ENCODE data around the gene RFLNA.

RFLNA gene

GRCh38 chr12:124283326-124283725 lies 11.6 kb upstream of the RFLNA start:
- no peak overlapping the region for H3K27ac ChIP-seq
- TF ChIP-seq CTCF (conservative IDR thresholded peaks at IDR 0.05): no peak

GRCh38 chr12:124284368-124284767 lies 10.5 kb upstream of the RFLNA start:
- H3K27ac ChIP-seq: no peak overlapping the region
- TF ChIP-seq CTCF (conservative IDR thresholded peaks at IDR 0.05) (no peak), ZFX (IDR thresholded peaks at IDR 0.05) (no peak)

GRCh38 chr12:124286414-124286813 lies 8.5 kb upstream of the RFLNA start:
- H3K27ac ChIP-seq: no peak overlapping the region
- TF ChIP-seq CTCF (conservative IDR thresholded peaks at IDR 0.05) (no peak), ZFX (IDR thresholded peaks at IDR 0.05) (no peak)

- TF ChIP-seq ZFX (IDR thresholded peaks at IDR 0.05) (no peak), CTCF (conservative IDR thresholded peaks at IDR 0.05) (no peak)
- no peak overlapping the region for H3K27ac ChIP-seq
Measured at GRCh38 chr12:124286971-124287370, 7.9 kb upstream of the RFLNA start.

- TF ChIP-seq ZFX (IDR thresholded peaks at IDR 0.05): no peak
- no peak for TF ChIP-seq CTCF (conservative IDR thresholded peaks at IDR 0.05)
- H3K27ac ChIP-seq: no peak overlapping the region
Measured at GRCh38 chr12:124289634-124290600, 5.0 kb upstream of the RFLNA start.

GRCh38 chr12:124292385-124292784 lies 2.5 kb upstream of the RFLNA start:
- no peak for TF ChIP-seq CTCF (conservative IDR thresholded peaks at IDR 0.05)
- no peak for TF ChIP-seq ZFX (IDR thresholded peaks at IDR 0.05)
- no peak overlapping the region for H3K27ac ChIP-seq

GRCh38 chr12:124293286-124294003 lies 1.4 kb upstream of the RFLNA start:
- TF ChIP-seq CTCF (conservative IDR thresholded peaks at IDR 0.05): no peak
- TF ChIP-seq ZFX (IDR thresholded peaks at IDR 0.05): no peak
- no peak overlapping the region for H3K27ac ChIP-seq
